Omental fat pad (tissue), 4 donors: ENCODE results near the gene HARS2. TPM values are rescaled to one million over a fixed set of nuclear protein-coding genes. Genes with fewer than 3 reads are reported as not detected.
"Not testable (repeated sequence)": the region's sequence is repeated elsewhere in the genome, so short reads cannot be mapped to it uniquely, and the experiment has no call there.

Source experiments
- ATAC-seq: fragments of 150-250 bp; one replicate; pipeline ENCODE4 v1.9.1; 2016; ENCODE audit warnings: mild to moderate bottlenecking, moderate library complexity; ENCODE audit not compliant: low FRiP score
- DNase-seq: peaks from one replicate; pipeline ENCODE4 v3.0.0-alpha.2; 2019; ENCODE audit warnings: low spot score
- CTCF ChIP-seq, 3 donors: fragments of 450-650 bp; IDR thresholded peaks; one replicate each; pipeline ENCODE4 v1.5.1; 2016 to 2017; ENCODE audit warnings: antibody characterized with exemption in 3 of 3, mild to moderate bottlenecking in 3 of 3, moderate library complexity in 2 of 3
- total RNA-seq, 4 donors: library from RNA; depleted of rRNA; stranded (reverse); fragments of >200 nt; gene quantifications; one replicate each; pipeline ENCODE4 v1.1.0, GENCODE V29; 2016

HARS2 gene
- total RNA-seq, result 10 to 100 TPM; 11.9 to 30.9 (median 20.6) TPM

- ATAC-seq, result peak; percentile 99
- TF ChIP-seq CTCF (IDR thresholded peaks at IDR 0.05), result no peak
- DNase-seq, result peak; percentile 61
Measured at GRCh38 chr5:140690941-140691924, at the start of gene HARS2, which contains the start of gene HARS1. TSS of gene HARS2 (plus strand) at chr5:140691455. CDS start at chr5:140691649, 194 bp downstream. TSS of gene HARS1 (minus strand) at chr5:140691370. CDS start at chr5:140691304, 66 bp downstream.

- no peak for ATAC-seq
- DNase-seq, result no peak
- no peak for TF ChIP-seq CTCF (IDR thresholded peaks at IDR 0.05)
Measured at GRCh38 chr5:140641716-140642115, 49.5 kb upstream of the HARS2 start.

GRCh38 chr5:140642718-140643117 lies 48.5 kb upstream of the HARS2 start:
- no peak for TF ChIP-seq CTCF (IDR thresholded peaks at IDR 0.05)
- DNase-seq (no peak), ATAC-seq (no peak)

- no peak for TF ChIP-seq CTCF (IDR thresholded peaks at IDR 0.05)
- ATAC-seq (peak; percentile 8), DNase-seq (no peak)
Measured at GRCh38 chr5:140647042-140647419, 44.2 kb upstream of the HARS2 start.

- ATAC-seq, result no peak
- no peak for DNase-seq
- TF ChIP-seq CTCF (IDR thresholded peaks at IDR 0.05), result no peak
Measured at GRCh38 chr5:140658870-140659269, 32.4 kb upstream of the HARS2 start.

GRCh38 chr5:140660371-140660770 lies 30.9 kb upstream of the HARS2 start:
- not testable (repeated sequence) for DNase-seq, ATAC-seq

GRCh38 chr5:140664030-140664358 lies 27.3 kb upstream of the HARS2 start:
- ATAC-seq, result peak; percentile 8
- DNase-seq, result no peak
- no peak for TF ChIP-seq CTCF (IDR thresholded peaks at IDR 0.05)
